HCT116 (cell line): ENCODE measurements around the gene SCAF8. TPM values are rescaled to one million over a fixed set of nuclear protein-coding genes. Genes with fewer than 3 reads are reported as not detected.

Source experiments
- ATAC-seq: fragments of 200-7000 bp; cut with Tn5 transposase; 2 replicates; pipeline ENCODE4 v1.9.1; 2020; ENCODE audit warnings: mild to moderate bottlenecking, moderate library complexity
- BruUV-seq: library from RNA; stranded (reverse); fragments of 400-500 nt; replicated peaks from 2 replicates; lab custom pipeline; 2021; lab: Mats Ljungman, UMichigan
- CTCF ChIA-PET: fragments of 300-600 bp; sonication (Branson Sonifier 250); formaldehyde crosslinking; loops from one replicate; lab custom pipeline; 2021; ENCODE audit warnings: antibody characterized with exemption; lab: Charles Lee
- POLR2A ChIA-PET: fragments of 300-600, 350-600 bp; sonication (Branson Sonifier 250); formaldehyde crosslinking; loops from one replicate; lab custom pipeline; 2021; ENCODE audit warnings: antibody characterized with exemption; lab: Charles Lee
- RAD21 ChIA-PET, 2 experiments: fragments of 300-600 bp; sonication (Branson Sonifier 250); formaldehyde crosslinking; loops; one replicate each; lab custom pipeline; 2023; ENCODE audit warnings: low total read pairs in 2 of 2; ENCODE audit not compliant: uncharacterized antibody in 2 of 2, unreplicated experiment in 2 of 2, low non-redundant PET in 1 of 2; lab: Charles Lee
- DNase-seq: peaks from one replicate; pipeline ENCODE4 v3.0.0-alpha.2; 2010; ENCODE audit warnings: low read depth, low spot score
- H2AFZ ChIP-seq: fragments of 200-600 bp; shearing (Covaris generic), sonication (generic); 2 replicates; pipeline ENCODE4 v1.6.1; 2017; ENCODE audit warnings: low read depth, mixed run types, mixed read lengths, antibody characterized with exemption, low read length; ENCODE audit not compliant: poor library complexity, severe bottlenecking
- H3K27ac ChIP-seq: 2 replicates; pipeline ENCODE4 v1.5.1; 2012; ENCODE audit warnings: low read depth, low read length
- H3K27me3 ChIP-seq: fragments of 200-600 bp; sonication (generic); 2 replicates; pipeline ENCODE4 v1.6.1; 2016; ENCODE audit warnings: mixed run types, low read length, mixed read lengths; ENCODE audit not compliant: insufficient read depth
- H3K36me3 ChIP-seq, 2 experiments: fragments of 200-500 bp in 1 of 2; fragments of 200-600 bp in 1 of 2; sonication (Bioruptor generic) in 1 of 2; sonication (generic) in 1 of 2; 2 replicates each; pipeline versions ENCODE4 v1.5.1 to v1.6.1; 2014 to 2016; ENCODE audit warnings: low read length in 2 of 2, inconsistent platforms in 1 of 2, mixed read lengths in 1 of 2, mixed run types in 1 of 2; ENCODE audit not compliant: insufficient read depth in 2 of 2, control insufficient read depth in 1 of 2
- H3K4me1 ChIP-seq, 2 experiments: fragments of 200-600 bp in 1 of 2; sonication (generic) in 1 of 2; 2 replicates each; pipeline versions ENCODE4 v1.5.1 to v1.6.1; 2012 to 2017; ENCODE audit warnings: low read length in 2 of 2, inconsistent platforms in 1 of 2, mild to moderate bottlenecking in 1 of 2, mixed read lengths in 1 of 2, mixed run types in 1 of 2, moderate library complexity in 1 of 2; ENCODE audit not compliant: insufficient read depth in 2 of 2, control insufficient read depth in 1 of 2
- H3K4me2 ChIP-seq: fragments of 200-600 bp; sonication (generic); 2 replicates; pipeline ENCODE4 v1.6.1; 2017; ENCODE audit warnings: mixed run types, low read length, mixed read lengths
- H3K4me3 ChIP-seq, 2 experiments: fragments of 200-600 bp in 1 of 2; sonication (generic) in 1 of 2; replicated peaks in 1 of 2; 2 replicates each; pipeline ENCODE4 v1.5.1; 2011 to 2016; ENCODE audit warnings: low read length in 2 of 2, control low read depth in 1 of 2, low read depth in 1 of 2, mild to moderate bottlenecking in 1 of 2, mixed read lengths in 1 of 2, mixed run types in 1 of 2
- H3K79me2 ChIP-seq: fragments of 200-600 bp; sonication (generic); 2 replicates; pipeline ENCODE4 v1.6.1; 2017; ENCODE audit warnings: mild to moderate bottlenecking, mixed run types, low read length, moderate library complexity, mixed read lengths; ENCODE audit not compliant: insufficient read depth
- H3K9ac ChIP-seq: fragments of 200-600 bp; sonication (generic); 2 replicates; pipeline ENCODE4 v1.6.1; 2016; ENCODE audit warnings: low read length, mixed read lengths
- H3K9me2 ChIP-seq: fragments of 200-600 bp; sonication (generic), shearing (Covaris generic); 2 replicates; pipeline ENCODE4 v1.6.1; 2017; ENCODE audit warnings: mixed run types, mild to moderate bottlenecking, moderate library complexity; ENCODE audit not compliant: insufficient read depth
- H3K9me3 ChIP-seq, 2 experiments: fragments of 200-500 bp in 1 of 2; fragments of 200-600 bp in 1 of 2; sonication (Bioruptor generic) in 1 of 2; sonication (generic) in 1 of 2; 2 replicates each; pipeline ENCODE4 v1.6.1; 2014 to 2017; ENCODE audit warnings: low read length in 2 of 2, mixed read lengths in 2 of 2, inconsistent platforms in 1 of 2, low read depth in 1 of 2, mild to moderate bottlenecking in 1 of 2, mixed run types in 1 of 2, moderate library complexity in 1 of 2; ENCODE audit not compliant: control insufficient read depth in 1 of 2, insufficient read depth in 1 of 2
- H4K20me1 ChIP-seq: fragments of 200-600 bp; sonication (generic), shearing (Covaris generic); 2 replicates; pipeline ENCODE4 v1.6.1; 2017; ENCODE audit warnings: mixed run types, mild to moderate bottlenecking, moderate library complexity; ENCODE audit not compliant: insufficient read depth
- ATF3 ChIP-seq: IDR thresholded peaks from 2 replicates; pipeline ENCODE4 v1.6.1; 2012
- CBX3 ChIP-seq: IDR thresholded peaks from 2 replicates; pipeline ENCODE4 v1.6.1; 2012; ENCODE audit warnings: low read depth
- CEBPB ChIP-seq: IDR thresholded peaks from 2 replicates; pipeline ENCODE4 v1.6.1; 2012; ENCODE audit warnings: low read depth
- CTCF ChIP-seq, 3 experiments: fragments of 200-600 bp in 1 of 3; sonication (generic) in 1 of 3; IDR thresholded peaks in 2 of 3; conservative IDR thresholded peaks in 1 of 3; 2 replicates each; pipeline ENCODE4 v1.5.1; 2012 to 2017; ENCODE audit warnings: low read depth in 2 of 3, low read length in 2 of 3, antibody characterized with exemption in 1 of 3, borderline replicate concordance in 1 of 3, control low read depth in 1 of 3, mild to moderate bottlenecking in 1 of 3, mixed read lengths in 1 of 3, mixed run types in 1 of 3, moderate library complexity in 1 of 3; ENCODE audit not compliant: insufficient read depth in 1 of 3
- EGR1 ChIP-seq: IDR thresholded peaks from 2 replicates; pipeline ENCODE4 v1.6.1; 2012; ENCODE audit warnings: low read depth
- ELF1 ChIP-seq: IDR thresholded peaks from 2 replicates; pipeline ENCODE4 v1.6.1; 2012; ENCODE audit warnings: low read depth, borderline replicate concordance
- EZH2 ChIP-seq: fragments of 200-600 bp; sonication (generic); IDR thresholded peaks from 2 replicates; pipeline ENCODE4 v1.6.1; 2017; ENCODE audit warnings: antibody characterized with exemption, mixed run types
- EZH2phosphoT487 ChIP-seq: fragments of 200-600 bp; IDR thresholded peaks from 2 replicates; pipeline ENCODE4 v1.6.1; 2018; ENCODE audit warnings: antibody characterized with exemption, borderline replicate concordance
- FOSL1 ChIP-seq: IDR thresholded peaks from 2 replicates; pipeline ENCODE4 v1.6.1; 2012; ENCODE audit warnings: low read depth
- JUND ChIP-seq: IDR thresholded peaks from 2 replicates; pipeline ENCODE4 v1.6.1; 2012
- MAX ChIP-seq: IDR thresholded peaks from 2 replicates; pipeline ENCODE4 v1.6.1; 2012
- POLR2A ChIP-seq: IDR thresholded peaks from 2 replicates; pipeline ENCODE4 v1.7.0; 2011; ENCODE audit warnings: borderline replicate concordance; ENCODE audit not compliant: insufficient read depth, insufficient read length; ENCODE audit errors: extremely low read depth
- POLR2AphosphoS5 ChIP-seq: IDR thresholded peaks from 2 replicates; pipeline ENCODE4 v1.6.1; 2011; ENCODE audit warnings: mild to moderate bottlenecking, low read depth, low read length, moderate library complexity
- SIN3A ChIP-seq: IDR thresholded peaks from 2 replicates; pipeline ENCODE4 v1.6.1; 2012; ENCODE audit warnings: low read depth
- SP1 ChIP-seq: IDR thresholded peaks from 2 replicates; pipeline ENCODE4 v1.6.1; 2012; ENCODE audit warnings: low read depth
- SRF ChIP-seq: IDR thresholded peaks from 2 replicates; pipeline ENCODE4 v1.6.1; 2012; ENCODE audit warnings: low read depth
- TCF7L2 ChIP-seq: IDR thresholded peaks from 2 replicates; pipeline ENCODE4 v1.7.0; 2011; ENCODE audit warnings: borderline replicate concordance, inconsistent platforms; ENCODE audit not compliant: insufficient read depth, insufficient read length; ENCODE audit errors: extremely low read depth
- YY1 ChIP-seq: IDR thresholded peaks from 2 replicates; pipeline ENCODE4 v1.6.1; 2011; ENCODE audit warnings: low read length, low read depth, moderate library complexity, mild to moderate bottlenecking; ENCODE audit not compliant: insufficient replicate concordance; ENCODE audit errors: extremely low read depth
- ZFX ChIP-seq: fragments of 450-650 bp; IDR thresholded peaks from 2 replicates; pipeline ENCODE4 v1.6.1; 2017
- ZNF274 ChIP-seq: fragments of 200-500 bp; sonication (Bioruptor generic); IDR thresholded peaks from 2 replicates; pipeline ENCODE4 v1.6.1; 2014; ENCODE audit warnings: mild to moderate bottlenecking, low read depth, low read length, inconsistent platforms
- intact Hi-C: fragments of 100-400 bp; cut with micrococcal nuclease; formaldehyde crosslinking; loops from 2 replicates; pipeline ENCODE4 v1.10.0; 2022
- total RNA-seq: library from RNA; stranded (reverse); gene quantifications from one replicate; pipeline ENCODE4 v1.2.1, GENCODE V29; 2021; ENCODE audit not compliant: unreplicated experiment

Gene SCAF8
- total RNA-seq, 1 experiment from 2014 or later, result 34.6 TPM

GRCh38 chr6:154731296-154732218 is 1.7 kb upstream of the SCAF8 start:
- no TSS peak for BruUV-seq
- intact Hi-C loops, result loop anchor here (5.0 kb wide), 1 partner anchor 54 kb away; no protein-coding TSS in a partner anchor
- no peak overlapping the region for H2AFZ ChIP-seq

More at GRCh38 chr6:154731296-154732218, 1.7 kb upstream of the SCAF8 start:
- peaks cover 25% of the 10 kb centered on the region for H3K79me2 ChIP-seq
- H3K36me3 ChIP-seq, result no peaks in the 10 kb centered on the region
- no peak overlapping the region for H3K4me3 ChIP-seq
- ATAC-seq, result no peak
- no peaks in the 10 kb centered on the region for H3K9me3 ChIP-seq
- TF ChIP-seq FOSL1, result no peak
- no peak for TF ChIP-seq POLR2A
- TF ChIP-seq TCF7L2, result no peak
- no peak for TF ChIP-seq EZH2
- TF ChIP-seq SIN3A, result no peak
- TF ChIP-seq ZNF274, result no peak
- TF ChIP-seq POLR2AphosphoS5, result no peak
- no peak for TF ChIP-seq SRF
- TF ChIP-seq ELF1, result no peak
- TF ChIP-seq EZH2phosphoT487, result no peak
- no peak for TF ChIP-seq YY1
- no peak for TF ChIP-seq CTCF (IDR thresholded peaks at IDR 0.05 in 2 of 3, conservative IDR thresholded peaks at IDR 0.05 in 1 of 3; ENCODE audit: borderline replicate concordance in 1 of 3, insufficient read depth in 1 of 3, low read depth in 2 of 3, low read length in 2 of 3)
- TF ChIP-seq MAX, result no peak
- TF ChIP-seq EGR1, result no peak
- no peak for TF ChIP-seq JUND
- TF ChIP-seq ATF3, result no peak
- no peak for TF ChIP-seq CBX3
- no peak for TF ChIP-seq CEBPB
- no peak for TF ChIP-seq SP1
- no peak for TF ChIP-seq ZFX
- no peak overlapping the region for H3K27ac ChIP-seq
- H4K20me1 ChIP-seq, result peaks cover under 1% of the 10 kb centered on the region; the same call in 1 of the 2 replicates
- no peaks in the 10 kb centered on the region for H3K27me3 ChIP-seq
- H3K9me2 ChIP-seq, result no peaks in the 10 kb centered on the region
- ChIA-PET CTCF (no interaction called here), POLR2A (no interaction called here), RAD21 (no interaction called here)
- H3K4me2 ChIP-seq, result peak overlapping the region; percentile 91
- DNase-seq, result no peak
- peaks cover 3 to 19% of the 10 kb centered on the region in 2 experiments; a peak in 3 of 4 replicates for H3K4me1 ChIP-seq
- peak overlapping the region; percentile 95; the same call in 1 of the 2 replicates for H3K9ac ChIP-seq
